Neural progenitor cell (in vitro differentiated cells): Measurements from ENCODE around the gene ZNF454.

ENCODE experiments used
- EZH2 ChIP-seq: fragments of 200-600 bp; sonication (generic); IDR thresholded peaks from 2 replicates; pipeline ENCODE4 v1.6.1; 2017; ENCODE audit warnings: antibody characterized with exemption, mild to moderate bottlenecking, moderate library complexity
- EZH2phosphoT487 ChIP-seq: fragments of 200-600 bp; sonication (generic); IDR thresholded peaks from 2 replicates; pipeline ENCODE4 v1.6.1; 2017; ENCODE audit warnings: antibody characterized with exemption
- TF ChIP-seq, protein P1 (sequence below): fragments of 200-600 bp; sonication (generic); IDR thresholded peaks from 2 replicates; pipeline ENCODE4 v1.5.1; 2017; ENCODE audit warnings: antibody characterized with exemption, mild to moderate bottlenecking

DNA sequence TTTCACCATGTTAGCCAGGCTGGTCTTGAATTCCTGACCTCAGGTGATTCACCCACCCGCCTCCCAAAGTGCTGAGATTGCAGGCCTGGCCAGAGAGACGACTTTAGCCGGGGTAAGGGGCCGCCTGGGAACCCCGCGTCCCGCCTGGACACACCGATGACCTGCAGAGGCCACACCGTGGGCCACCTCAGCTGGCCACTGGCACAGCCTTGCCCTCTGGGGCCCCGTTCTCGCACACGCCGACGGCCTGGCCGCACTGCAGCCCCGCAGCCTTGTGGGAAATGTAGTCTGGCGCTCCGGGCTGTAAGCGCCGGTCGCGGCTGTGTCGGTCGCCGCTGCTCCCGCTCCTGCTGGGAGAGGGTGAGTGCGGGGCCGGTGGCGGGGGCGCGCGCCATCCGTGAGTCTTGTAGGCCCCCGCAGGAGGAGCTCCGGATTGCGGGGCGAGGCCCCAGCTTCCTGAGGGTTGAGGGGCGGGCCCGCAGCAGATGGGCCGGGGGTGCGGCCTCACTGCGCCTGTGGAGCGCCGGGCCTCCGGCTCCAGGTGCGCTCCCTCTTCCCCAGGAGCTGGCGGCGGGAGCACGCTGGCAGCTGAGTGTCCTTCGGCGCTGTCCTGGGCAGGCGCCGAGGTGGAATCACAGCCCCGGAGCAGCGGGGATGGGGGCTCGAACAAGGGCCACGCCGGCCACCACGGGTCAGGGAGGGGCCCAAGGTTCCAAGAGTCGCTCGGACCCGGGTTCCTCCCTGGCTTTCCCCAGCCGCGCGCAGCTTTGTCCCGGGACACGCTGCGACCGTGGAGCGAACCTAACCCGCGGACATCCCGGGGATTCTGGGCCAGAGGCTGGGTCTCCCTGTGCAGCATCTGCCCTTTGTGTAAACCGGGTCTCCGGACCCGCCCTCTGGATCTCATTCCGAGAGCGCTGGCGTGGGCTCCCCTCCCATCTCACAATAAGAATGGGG, 45.1 kb upstream of the ZNF454 start, which contains the start of gene ZFP2:
- TF ChIP-seq EZH2 (no peak), EZH2phosphoT487 (no peak)
- TF ChIP-seq, protein P1, sequence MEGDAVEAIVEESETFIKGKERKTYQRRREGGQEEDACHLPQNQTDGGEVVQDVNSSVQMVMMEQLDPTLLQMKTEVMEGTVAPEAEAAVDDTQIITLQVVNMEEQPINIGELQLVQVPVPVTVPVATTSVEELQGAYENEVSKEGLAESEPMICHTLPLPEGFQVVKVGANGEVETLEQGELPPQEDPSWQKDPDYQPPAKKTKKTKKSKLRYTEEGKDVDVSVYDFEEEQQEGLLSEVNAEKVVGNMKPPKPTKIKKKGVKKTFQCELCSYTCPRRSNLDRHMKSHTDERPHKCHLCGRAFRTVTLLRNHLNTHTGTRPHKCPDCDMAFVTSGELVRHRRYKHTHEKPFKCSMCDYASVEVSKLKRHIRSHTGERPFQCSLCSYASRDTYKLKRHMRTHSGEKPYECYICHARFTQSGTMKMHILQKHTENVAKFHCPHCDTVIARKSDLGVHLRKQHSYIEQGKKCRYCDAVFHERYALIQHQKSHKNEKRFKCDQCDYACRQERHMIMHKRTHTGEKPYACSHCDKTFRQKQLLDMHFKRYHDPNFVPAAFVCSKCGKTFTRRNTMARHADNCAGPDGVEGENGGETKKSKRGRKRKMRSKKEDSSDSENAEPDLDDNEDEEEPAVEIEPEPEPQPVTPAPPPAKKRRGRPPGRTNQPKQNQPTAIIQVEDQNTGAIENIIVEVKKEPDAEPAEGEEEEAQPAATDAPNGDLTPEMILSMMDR, result no peak
